Neuronal stem cell (in vitro differentiated cells): ENCODE results near the gene COL5A3.

Experiments used
- DNase-seq: peaks from one replicate; pipeline ENCODE4 v3.0.0-alpha.2; 2013; ENCODE audit warnings: low spot score
- H2AFZ ChIP-seq: one replicate; pipeline ENCODE4 v1.6.1; 2013; ENCODE audit warnings: mild to moderate bottlenecking, low read length, inconsistent platforms
- H2AK5ac ChIP-seq: 2 replicates; pipeline ENCODE4 v1.6.1; 2013; ENCODE audit warnings: low read depth, mild to moderate bottlenecking, inconsistent platforms, low read length, moderate library complexity, mixed read lengths
- H2BK120ac ChIP-seq: 2 replicates; pipeline ENCODE4 v1.6.1; 2013; ENCODE audit warnings: low read depth, mild to moderate bottlenecking, inconsistent platforms, low read length, moderate library complexity, mixed read lengths
- H2BK12ac ChIP-seq: one replicate; pipeline ENCODE4 v1.6.1; 2013; ENCODE audit warnings: low read length, inconsistent platforms
- H2BK15ac ChIP-seq: 2 replicates; pipeline ENCODE4 v1.6.1; 2013; ENCODE audit warnings: mild to moderate bottlenecking, low read length, inconsistent platforms, mixed read lengths
- H2BK5ac ChIP-seq: one replicate; pipeline ENCODE4 v1.6.1; 2013; ENCODE audit warnings: inconsistent platforms, mild to moderate bottlenecking, low read length, moderate library complexity
- H3K14ac ChIP-seq: one replicate; pipeline ENCODE4 v1.6.1; 2013; ENCODE audit warnings: low read length, inconsistent platforms
- H3K18ac ChIP-seq: 2 replicates; pipeline ENCODE4 v1.6.1; 2013; ENCODE audit warnings: low read length, inconsistent platforms
- H3K23ac ChIP-seq: 2 replicates; pipeline ENCODE4 v1.6.1; 2013; ENCODE audit warnings: low read depth, mild to moderate bottlenecking, mixed read lengths, low read length, inconsistent platforms; ENCODE audit not compliant: poor library complexity
- H3K27ac ChIP-seq: replicated peaks from 3 replicates; pipeline ENCODE4 v1.5.1; 2013; ENCODE audit warnings: low read length, inconsistent platforms
- H3K27me3 ChIP-seq, 3 experiments: 2 replicates each; pipeline ENCODE4 v1.6.1; 2013; ENCODE audit warnings: low read length in 3 of 3, mild to moderate bottlenecking in 2 of 3, inconsistent platforms in 1 of 3, low read depth in 1 of 3, mixed read lengths in 1 of 3, moderate library complexity in 1 of 3; ENCODE audit not compliant: control insufficient read depth in 3 of 3, insufficient read depth in 3 of 3
- H3K36me3 ChIP-seq, 2 donors: replicated peaks in 1 of 2; 2 replicates each; pipeline ENCODE4 v1.6.1; 2013; ENCODE audit warnings: low read length in 2 of 2; ENCODE audit not compliant: control insufficient read depth in 2 of 2, insufficient read depth in 2 of 2
- H3K4ac ChIP-seq: 2 replicates; pipeline ENCODE4 v1.6.1; 2013; ENCODE audit warnings: inconsistent platforms, mild to moderate bottlenecking, low read length, moderate library complexity
- H3K4me1 ChIP-seq, 2 donors: 1 replicate in 1 of 2; 2 replicates in 1 of 2; pipeline ENCODE4 v1.6.1; 2013; ENCODE audit warnings: low read length in 2 of 2, low read depth in 1 of 2; ENCODE audit not compliant: control insufficient read depth in 2 of 2, insufficient read depth in 1 of 2
- H3K4me2 ChIP-seq: one replicate; pipeline ENCODE4 v1.6.1; 2013; ENCODE audit warnings: mild to moderate bottlenecking, low read length, inconsistent platforms; ENCODE audit not compliant: insufficient read depth, poor library complexity, severe bottlenecking
- H3K4me3 ChIP-seq, 2 donors: 2 replicates each; pipeline ENCODE4 v1.5.1; 2013; ENCODE audit warnings: low read length in 2 of 2, mild to moderate bottlenecking in 2 of 2, inconsistent platforms in 1 of 2, moderate library complexity in 1 of 2
- H3K79me1 ChIP-seq: one replicate; pipeline ENCODE4 v1.6.1; 2013; ENCODE audit warnings: low read depth, mild to moderate bottlenecking, inconsistent platforms, low read length, moderate library complexity
- H3K9ac ChIP-seq: one replicate; pipeline ENCODE4 v1.6.1; 2013; ENCODE audit warnings: mild to moderate bottlenecking, low read depth, low read length, inconsistent platforms; ENCODE audit not compliant: poor library complexity
- H3K9me3 ChIP-seq, 2 donors: replicated peaks in 1 of 2; 2 replicates each; pipeline versions ENCODE3 to v1.6.1; 2013; ENCODE audit warnings: low read length in 2 of 2, mild to moderate bottlenecking in 2 of 2, inconsistent platforms in 1 of 2, low read depth in 1 of 2, mixed read lengths in 1 of 2, moderate library complexity in 1 of 2; ENCODE audit not compliant: control insufficient read depth in 2 of 2, insufficient read depth in 1 of 2
- H4K8ac ChIP-seq: one replicate; pipeline ENCODE4 v1.6.1; 2013; ENCODE audit warnings: low read depth, mild to moderate bottlenecking, inconsistent platforms, low read length, moderate library complexity
- H4K91ac ChIP-seq: one replicate; pipeline ENCODE4 v1.6.1; 2013; ENCODE audit warnings: low read length, low read depth, mild to moderate bottlenecking, inconsistent platforms; ENCODE audit not compliant: poor library complexity
- WGBS, 2 donors: extraction: QIAGEN DNeasy Blood & Tissue Kit; methylation state at CpG; one replicate each; pipeline ENCODE4 v1.1.7; 2013; ENCODE audit warnings: missing lambda C conversion rate in 2 of 2, mixed read lengths in 1 of 2; ENCODE audit not compliant: insufficient read length in 2 of 2, insufficient replicate concordance in 1 of 2; ENCODE audit errors: extremely low coverage in 2 of 2; 5-methylcytosine and 5-hydroxymethylcytosine counted together

COL5A3 gene

GRCh38 chr19:9912551-9913236, 97.6 kb downstream of the COL5A3 start:
- Histone ChIP-seq H3K9me3 (no peaks in the 10 kb centered on the region), H3K27me3 (peaks cover 14 to 33% (median 28%) of the 10 kb centered on the region in 3 experiments), H3K27ac (no peak overlapping the region), H2BK120ac (no peak overlapping the region), H3K4ac (no peak overlapping the region), H3K9ac (no peak overlapping the region), H4K91ac (no peak overlapping the region), H3K14ac (no peak overlapping the region), H3K4me1 (peaks cover 3 to 5% of the 10 kb centered on the region in 2 donors), H3K4me3 (peak overlapping the region in 1 of 2 donors; percentile 43), H2BK12ac (peak overlapping the region; percentile 6), H3K36me3 (no peaks in the 10 kb centered on the region), H2BK5ac (no peak overlapping the region), H3K23ac (no peak overlapping the region), H3K79me1 (peaks cover 2% of the 10 kb centered on the region), H2AFZ (peak overlapping the region; percentile 84), H4K8ac (no peak overlapping the region), H3K4me2 (peak overlapping the region; percentile 72), H2AK5ac (peak overlapping the region; percentile 15), H3K18ac (peak overlapping the region; percentile 61), H2BK15ac (no peak overlapping the region)
- no CpG with 5 or more reads among the region's 24 CpGs for WGBS, 2 donors
- DNase-seq = no peak

- Histone ChIP-seq H3K4ac (no peak overlapping the region), H2AFZ (no peak overlapping the region), H3K4me2 (no peak overlapping the region), H3K27ac (no peak overlapping the region), H3K9ac (no peak overlapping the region), H2BK5ac (no peak overlapping the region), H3K14ac (no peak overlapping the region), H3K9me3 (no peaks in the 10 kb centered on the region), H3K18ac (no peak overlapping the region), H2BK12ac (no peak overlapping the region), H3K36me3 (no peaks in the 10 kb centered on the region), H3K4me3 (no peak overlapping the region), H3K27me3 (peaks cover 14 to 33% (median 28%) of the 10 kb centered on the region in 3 experiments), H3K79me1 (peaks cover 2% of the 10 kb centered on the region), H2BK120ac (no peak overlapping the region), H4K8ac (no peak overlapping the region), H3K4me1 (peaks cover 2 to 5% of the 10 kb centered on the region in 2 donors), H2BK15ac (no peak overlapping the region), H2AK5ac (no peak overlapping the region), H4K91ac (no peak overlapping the region), H3K23ac (no peak overlapping the region)
- 100% methylated on average over 1 of the region's 6 CpGs; no CpG with 5 or more reads in 1 of the 2 donors for WGBS, 2 donors
- DNase-seq = no peak
These were observed 98.6 kb downstream of the COL5A3 start for GRCh38 chr19:9911524-9912185.

- WGBS, 2 donors = 100% methylated on average over 1 of the region's 1 CpG; no CpG with 5 or more reads in 1 of the 2 donors
These were observed 99.7 kb downstream of the COL5A3 start for GRCh38 chr19:9910625-9911024.

More at GRCh38 chr19:9910625-9911024, 99.7 kb downstream of the COL5A3 start:
- H2BK12ac ChIP-seq = no peak overlapping the region
- H4K8ac ChIP-seq = no peak overlapping the region
- no peak overlapping the region for H4K91ac ChIP-seq
- H3K79me1 ChIP-seq = peaks cover 2% of the 10 kb centered on the region
- H2BK5ac ChIP-seq = no peak overlapping the region
- H3K27me3 ChIP-seq = peaks cover 14 to 33% (median 28%) of the 10 kb centered on the region in 3 experiments
- H2BK120ac ChIP-seq = no peak overlapping the region
- no peak overlapping the region for H3K4me2 ChIP-seq
- H3K4ac ChIP-seq = no peak overlapping the region
- H3K9ac ChIP-seq = no peak overlapping the region
- H2AK5ac ChIP-seq = no peak overlapping the region
- H3K36me3 ChIP-seq = no peaks in the 10 kb centered on the region
- no peak overlapping the region for H2BK15ac ChIP-seq
- H3K18ac ChIP-seq = no peak overlapping the region
- H2AFZ ChIP-seq = no peak overlapping the region
- peaks cover 2 to 5% of the 10 kb centered on the region in 2 donors for H3K4me1 ChIP-seq
- no peaks in the 10 kb centered on the region for H3K9me3 ChIP-seq
- no peak overlapping the region for H3K4me3 ChIP-seq
- DNase-seq = no peak
- H3K27ac ChIP-seq = no peak overlapping the region
- H3K23ac ChIP-seq = no peak overlapping the region
- no peak overlapping the region for H3K14ac ChIP-seq
